NOMO-1 treated with dmso at 0.1 percent for 144 hours (cell line): ENCODE data around the gene PLEKHM3.

ENCODE experiments used
- DNase-seq: peaks from one replicate; lab custom pipeline; 2025; ENCODE audit not compliant: unreplicated experiment; lab: John Stamatoyannopoulos, UW

Gene PLEKHM3

DNA sequence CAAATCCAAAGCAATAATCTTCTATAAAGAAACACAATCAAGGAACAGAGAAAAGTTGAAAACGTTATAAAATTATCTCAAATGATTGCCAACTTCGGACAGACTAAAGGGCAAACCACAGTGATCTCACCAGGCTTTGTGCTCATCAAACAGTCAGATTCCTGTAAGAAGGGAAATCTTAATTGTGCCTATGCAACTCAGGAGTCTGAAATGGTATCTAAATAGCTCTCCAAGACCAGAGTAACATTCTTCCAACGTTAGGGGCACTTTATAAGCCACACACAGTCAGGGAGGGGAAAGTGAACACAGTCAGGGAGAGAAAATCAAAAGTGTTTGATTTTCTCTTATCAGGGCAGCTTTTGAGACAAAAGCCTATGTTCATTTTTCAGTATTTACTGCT, 29.4 kb downstream of the PLEKHM3 start:
- DNase-seq: no peak

DNA sequence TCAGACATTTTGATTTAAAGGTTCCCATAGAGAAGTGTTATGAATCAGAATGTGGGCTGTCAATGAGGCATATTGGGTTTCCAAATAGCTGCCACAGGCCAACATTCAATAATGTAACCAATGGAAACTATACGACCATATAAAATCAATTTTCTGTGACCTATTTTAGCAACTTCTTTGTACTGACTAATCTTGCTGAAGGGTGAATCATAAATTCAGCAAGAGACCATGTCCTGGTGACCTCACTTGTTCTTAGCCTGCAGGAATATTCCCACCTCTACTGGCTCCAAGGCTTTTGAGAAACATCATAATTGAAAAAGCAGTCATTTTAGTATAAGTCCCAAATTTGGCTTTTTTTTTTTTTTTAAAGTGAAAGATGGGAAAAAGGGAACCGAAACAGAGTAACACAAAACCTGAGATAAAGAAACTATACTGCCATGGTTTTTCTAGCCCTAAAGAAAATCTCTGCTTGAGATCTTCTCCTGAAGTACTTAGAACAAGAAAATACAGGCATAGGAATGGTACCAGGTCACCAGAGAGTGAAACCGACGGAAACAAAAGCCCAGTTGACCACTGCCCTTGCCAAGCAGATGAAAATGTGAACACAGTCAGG, 32.1 kb downstream of the PLEKHM3 start:
- no peak for DNase-seq

DNA sequence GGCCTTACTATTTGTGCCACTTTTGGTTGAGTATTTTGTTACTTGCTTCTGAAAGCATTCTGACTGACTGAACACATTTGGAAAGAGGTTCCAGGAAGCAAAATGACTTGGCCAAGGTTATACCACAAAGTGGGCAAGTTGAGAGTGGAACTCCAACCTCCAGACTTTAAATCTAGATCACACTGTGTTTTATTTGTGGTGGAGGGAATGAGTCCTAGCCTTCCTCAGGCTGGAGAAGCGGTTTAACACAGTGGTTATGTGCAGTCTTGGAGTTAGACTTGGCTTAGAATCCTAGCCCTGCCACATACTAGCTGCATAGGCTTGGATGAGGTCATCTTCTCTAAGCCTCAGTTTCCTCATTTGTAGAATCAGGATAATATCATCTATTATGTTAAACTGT, 33.4 kb downstream of the PLEKHM3 start:
- no peak for DNase-seq

DNA sequence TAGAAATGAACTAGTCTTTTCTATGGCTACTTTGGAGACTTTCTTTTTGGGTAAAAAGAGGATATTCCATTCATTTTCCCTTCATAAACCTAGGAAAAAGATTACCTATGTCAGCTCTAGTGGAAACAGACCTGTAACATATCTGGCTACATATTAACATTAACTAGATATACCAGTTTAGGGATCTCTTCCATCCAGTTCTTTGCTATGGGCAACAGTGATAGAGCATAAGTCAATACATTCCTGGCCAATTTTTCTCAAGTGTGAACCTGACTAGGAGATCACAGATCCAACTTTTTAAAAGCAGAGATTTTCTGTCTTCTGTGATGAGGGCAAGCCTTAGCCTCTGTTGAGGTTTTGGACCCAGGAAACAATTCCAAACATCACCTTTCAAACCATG, 34.5 kb downstream of the PLEKHM3 start:
- no peak for DNase-seq

DNA sequence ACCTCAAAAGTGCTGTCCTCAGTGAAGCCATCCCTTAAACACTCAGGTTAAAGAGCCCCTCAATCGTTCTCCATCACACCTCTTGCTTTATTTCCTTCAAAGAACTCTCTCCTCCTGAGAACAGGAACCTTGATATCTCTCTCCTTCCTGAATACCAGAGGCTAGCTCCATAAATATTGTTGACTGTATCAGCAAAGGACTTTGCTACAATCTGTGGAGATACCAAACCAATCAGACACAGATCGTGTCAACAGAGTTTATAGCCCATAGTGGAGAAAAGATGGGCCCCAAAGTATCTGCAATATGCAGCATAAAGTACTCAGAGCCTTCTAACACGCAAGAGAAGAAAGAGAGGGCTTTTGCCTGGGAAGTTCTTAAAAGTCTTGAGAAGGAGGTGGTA, 36.4 kb downstream of the PLEKHM3 start:
- no peak for DNase-seq

DNA sequence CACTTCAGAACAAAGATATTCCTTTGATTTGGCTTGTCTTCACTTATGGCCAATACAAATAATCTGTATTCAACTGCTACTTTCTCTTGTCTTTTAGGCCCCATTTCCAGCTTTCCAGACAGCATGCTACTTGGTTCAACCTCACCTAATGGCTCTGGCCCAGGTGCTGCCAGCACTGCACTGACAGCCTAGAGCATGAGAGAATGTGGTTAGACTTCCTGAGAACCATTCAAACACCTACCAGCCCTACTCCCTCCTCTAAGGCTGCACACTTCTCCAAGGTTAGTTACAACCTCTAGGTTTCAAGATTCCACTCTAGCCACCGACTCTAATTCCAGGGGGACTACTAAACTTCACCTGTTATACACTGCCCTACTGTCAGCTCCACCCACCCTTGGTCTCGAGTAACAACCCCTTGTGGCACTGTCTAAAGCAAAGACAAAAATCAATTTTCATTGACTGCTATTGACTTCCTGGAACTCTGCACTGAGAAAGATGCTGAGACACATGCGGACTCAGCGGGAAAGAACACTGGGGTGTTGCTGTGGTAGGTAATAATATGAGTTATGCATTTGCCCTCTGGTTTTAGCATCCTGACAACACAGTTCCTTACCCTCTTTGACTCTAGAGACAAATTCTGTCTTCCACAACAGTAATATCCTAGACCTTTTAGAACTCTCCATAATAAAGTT, 38.2 kb downstream of the PLEKHM3 start:
- no peak for DNase-seq

DNA sequence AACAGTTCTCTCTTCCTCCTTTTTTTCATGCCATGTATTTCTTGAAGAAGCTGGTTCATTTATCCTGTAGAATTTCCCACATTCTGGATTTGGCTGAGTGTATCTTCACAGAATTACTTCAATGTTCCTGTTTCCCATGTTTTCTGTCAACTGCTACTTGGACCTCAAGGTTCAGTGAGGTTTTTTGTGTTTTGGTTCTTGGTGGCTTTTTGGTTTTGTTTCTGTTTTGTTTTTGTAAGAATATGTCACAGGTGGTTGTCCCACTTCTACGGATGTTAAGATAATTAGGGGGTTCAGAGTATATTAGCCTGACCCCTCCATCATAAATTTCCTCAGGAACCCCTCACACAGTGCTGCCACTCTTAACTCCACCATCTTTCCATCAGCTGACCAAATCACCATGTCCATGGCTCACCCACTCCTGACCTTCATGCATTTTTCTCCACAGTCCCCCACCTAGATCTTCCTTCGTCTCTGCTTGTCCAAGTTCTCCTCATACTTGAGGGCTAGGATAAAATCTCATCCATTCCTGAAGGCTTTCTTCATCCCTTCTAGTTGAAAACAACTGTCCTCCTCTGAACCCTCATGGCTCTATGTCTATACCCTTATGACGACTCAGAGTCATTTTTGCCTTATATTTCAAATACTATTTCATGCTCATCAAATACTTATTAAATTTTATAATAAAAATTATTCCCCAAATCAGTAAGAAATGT, 40.4 kb downstream of the PLEKHM3 start:
- DNase-seq: no peak

DNA sequence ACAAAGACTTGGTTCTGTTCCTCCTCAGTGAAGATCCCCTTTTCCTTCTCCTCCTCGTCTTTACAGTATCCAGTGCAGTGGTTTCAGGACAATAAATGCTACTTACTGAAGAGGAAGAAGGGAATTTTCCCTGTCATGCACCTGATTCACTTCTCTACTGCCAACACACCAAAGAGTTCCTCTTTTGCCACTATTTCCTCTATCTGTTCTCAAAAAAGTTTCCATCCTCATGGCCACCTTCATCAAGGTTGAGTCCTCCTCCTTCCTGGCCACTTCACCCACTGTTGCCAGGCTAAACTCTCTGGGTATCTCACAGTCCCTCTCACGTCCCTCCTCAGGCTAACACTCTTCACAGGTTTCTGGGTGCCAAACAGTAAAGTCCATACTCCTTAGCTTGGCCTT, 41.7 kb downstream of the PLEKHM3 start:
- peak; percentile 30 for DNase-seq

DNA sequence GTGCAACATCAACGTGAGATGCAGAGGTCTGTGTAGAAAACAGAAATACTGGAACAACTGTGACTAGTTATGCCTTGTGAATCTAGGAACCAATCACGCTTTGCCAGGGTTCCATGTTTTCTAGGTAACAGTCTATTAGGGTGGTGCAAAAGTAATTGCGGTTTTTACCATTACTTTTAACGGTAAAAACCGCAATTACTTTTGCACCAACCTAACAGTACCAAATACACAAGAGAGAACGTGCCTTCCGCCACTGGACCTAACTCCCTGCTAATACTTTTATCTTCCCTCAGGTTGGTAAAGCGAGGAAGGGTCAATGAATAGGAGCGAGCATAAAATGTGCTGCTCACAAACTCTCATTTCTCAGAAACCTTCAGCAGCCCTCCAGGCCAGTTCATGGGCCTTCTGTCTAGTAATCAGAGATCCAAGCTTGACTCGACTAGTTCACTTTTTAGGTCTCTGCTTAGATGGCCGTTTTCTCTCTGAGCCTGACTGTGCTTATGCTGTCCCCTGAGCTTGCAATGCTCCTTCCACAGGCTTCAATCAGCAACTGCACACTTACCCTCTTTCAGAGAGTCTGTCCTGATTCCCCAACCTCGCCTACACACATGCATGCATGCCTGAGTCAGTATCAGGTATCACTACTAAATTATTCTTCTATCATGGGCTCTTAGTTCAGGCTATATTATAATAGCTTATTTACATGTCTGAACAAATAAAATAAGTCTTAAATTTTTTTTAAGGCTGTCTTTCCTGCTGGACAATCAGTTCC, 47.0 kb downstream of the PLEKHM3 start:
- no peak for DNase-seq

DNA sequence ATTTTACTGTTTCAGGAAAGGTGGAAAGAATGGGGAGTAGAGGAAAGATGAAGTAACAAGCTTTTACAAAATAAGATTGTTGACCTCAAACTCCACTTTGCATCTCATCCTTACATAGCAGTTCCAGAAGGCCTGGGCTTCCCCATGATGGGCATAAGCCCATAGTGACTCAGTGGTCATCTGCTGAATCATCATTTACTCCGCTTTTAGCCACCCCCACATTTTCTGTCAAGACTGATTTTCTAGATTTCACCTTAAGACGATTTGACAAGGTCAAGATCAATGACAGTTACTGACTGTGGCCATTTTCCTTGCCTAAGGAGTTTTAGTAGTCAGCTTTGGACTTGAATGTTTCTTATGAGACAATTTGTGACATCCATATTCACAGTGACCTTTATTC, 49.4 kb downstream of the PLEKHM3 start:
- DNase-seq: no peak

DNA sequence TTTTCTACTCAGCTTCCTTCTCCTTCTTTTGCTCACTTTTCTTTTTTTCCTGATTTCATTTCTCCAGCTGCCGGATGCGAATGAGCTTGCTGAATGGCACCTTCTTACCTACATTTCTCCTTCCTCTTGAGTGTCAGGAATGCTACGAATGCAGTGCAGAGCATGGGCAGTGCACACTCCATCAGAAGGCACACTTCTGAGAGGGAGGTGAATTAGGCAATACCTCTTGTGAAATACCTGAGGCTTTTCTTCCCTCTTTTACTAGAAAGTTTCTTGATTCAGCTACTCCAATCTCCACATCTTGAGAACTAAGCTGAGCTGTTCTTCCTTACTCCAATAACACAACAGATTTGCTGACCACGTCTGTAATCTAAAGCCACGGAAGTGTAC, 51.1 kb downstream of the PLEKHM3 start:
- peak; percentile 30 for DNase-seq

DNA sequence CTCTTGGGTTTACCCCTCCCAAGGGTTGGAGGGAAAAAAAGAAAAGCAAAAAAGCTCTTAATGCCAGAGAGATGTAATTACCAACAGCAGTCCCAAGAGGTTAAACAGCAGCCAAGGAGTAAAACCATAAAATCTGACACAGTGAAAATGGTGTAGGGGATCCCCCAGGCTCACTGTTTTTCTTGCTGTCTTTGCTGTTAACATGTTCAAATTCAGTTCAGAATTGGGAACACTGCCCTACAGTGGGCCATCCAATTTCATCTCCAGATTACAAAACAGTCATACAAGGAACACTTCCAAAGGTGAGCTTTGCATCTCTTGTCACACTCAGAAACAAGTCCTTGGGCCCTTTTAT, 54.5 kb downstream of the PLEKHM3 start:
- DNase-seq: no peak

DNA sequence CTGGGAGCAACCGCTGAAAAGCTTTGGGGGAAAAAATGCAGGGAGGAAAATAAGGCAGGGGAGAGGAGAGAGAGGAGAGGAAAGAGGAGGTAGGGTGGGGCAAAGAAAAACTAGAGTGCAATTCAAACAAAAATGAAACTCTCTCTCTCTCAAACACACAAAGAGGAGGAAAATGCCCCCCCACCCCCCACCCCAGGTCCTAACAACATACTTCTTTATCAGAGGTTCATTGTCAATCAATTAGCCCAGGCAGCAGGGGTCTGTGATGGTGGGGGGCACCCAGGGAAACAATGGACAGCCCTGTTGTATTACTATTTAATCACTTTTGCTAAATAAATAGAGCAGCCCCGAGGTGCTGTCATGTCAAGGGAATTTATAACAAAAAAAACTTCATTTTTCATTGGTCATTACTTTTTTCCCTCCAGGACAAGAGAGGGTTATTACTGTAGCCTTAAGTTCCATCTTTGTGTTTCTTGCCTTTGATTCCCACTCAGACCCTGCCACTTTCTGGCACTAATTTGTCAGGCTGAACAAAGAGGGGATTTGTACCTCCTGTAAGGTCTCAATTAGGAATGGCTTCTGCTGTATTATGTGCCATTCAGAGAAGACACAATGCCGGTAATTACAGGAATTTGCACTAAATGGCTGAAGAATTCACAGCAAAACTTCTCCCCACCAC, 55.0 kb downstream of the PLEKHM3 start:
- no peak for DNase-seq

DNA sequence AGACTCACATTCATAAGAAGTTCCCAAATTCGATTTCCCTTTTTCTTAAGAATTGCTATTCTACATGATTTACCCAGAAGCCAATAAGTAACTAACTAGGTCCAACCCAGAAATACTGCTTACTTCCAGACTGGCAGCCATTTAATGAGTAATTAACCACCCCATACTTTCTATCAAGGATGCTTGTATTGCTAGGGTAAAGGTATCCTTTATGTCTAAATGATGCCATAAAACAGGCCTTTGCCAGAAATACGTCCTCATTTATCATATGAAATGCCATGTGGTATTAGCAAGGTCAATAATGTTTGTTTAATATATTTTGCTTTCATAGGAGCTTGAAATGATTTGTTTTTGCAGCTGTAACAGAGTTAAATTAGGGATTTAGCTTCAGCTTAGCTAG, 56.1 kb downstream of the PLEKHM3 start:
- no peak for DNase-seq

DNA sequence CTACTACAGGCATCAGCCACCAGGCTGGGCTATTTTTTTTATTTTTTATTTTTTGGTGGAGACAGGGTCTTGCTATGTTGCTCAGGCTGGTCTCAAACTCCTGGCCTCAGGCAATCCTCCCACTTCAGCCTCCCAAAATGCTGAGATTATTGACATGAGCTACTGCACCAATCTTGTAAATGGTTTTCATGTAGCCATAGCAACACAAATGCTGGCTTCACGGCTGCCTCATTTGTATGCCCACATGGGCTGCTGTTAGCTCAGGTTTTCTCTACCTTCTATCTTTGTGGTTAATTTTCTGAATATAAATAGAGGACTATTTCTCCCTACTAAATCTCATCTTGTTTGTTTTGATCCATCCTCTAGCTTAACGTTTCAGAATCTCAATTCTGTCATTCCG, 58.2 kb downstream of the PLEKHM3 start:
- no peak for DNase-seq

DNA sequence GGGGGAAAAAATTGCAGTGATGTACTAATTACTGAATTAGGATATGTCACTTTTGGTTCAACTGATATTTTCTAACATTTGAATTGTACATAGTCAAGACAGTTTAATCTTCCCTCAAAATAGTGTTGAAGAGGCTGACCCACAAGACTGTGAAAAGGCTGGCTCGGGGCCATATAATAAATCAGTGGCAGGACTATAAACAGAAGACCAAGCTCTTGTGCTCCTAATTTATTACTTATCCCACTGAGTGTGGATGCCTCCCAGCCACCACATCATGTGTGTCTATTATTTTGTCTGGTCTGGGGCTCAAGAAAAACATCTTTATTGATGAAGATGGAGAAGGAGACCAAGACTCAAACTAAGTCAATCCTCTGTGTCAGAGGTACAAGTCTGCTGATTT, 64.4 kb downstream of the PLEKHM3 start:
- no peak for DNase-seq

DNA sequence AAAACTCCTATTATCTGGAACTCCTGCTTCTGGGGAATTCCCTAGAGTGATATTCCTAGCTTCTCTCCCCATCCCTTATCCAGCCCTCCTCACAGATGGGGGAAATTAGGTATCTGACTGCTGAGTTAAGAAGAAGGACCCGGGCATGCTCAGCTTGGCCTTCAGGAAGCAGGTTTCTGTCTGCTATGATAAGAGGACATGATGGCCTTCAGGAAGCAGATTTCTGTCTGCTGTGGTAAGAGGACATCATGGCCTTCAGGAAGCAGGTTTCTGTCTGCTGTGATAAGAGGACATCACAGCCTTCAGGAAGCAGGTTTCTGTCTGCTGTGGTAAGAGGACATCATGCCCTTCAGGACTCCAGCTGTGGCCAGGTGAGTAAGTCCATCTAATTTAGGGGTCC, 65.2 kb downstream of the PLEKHM3 start:
- no peak for DNase-seq

DNA sequence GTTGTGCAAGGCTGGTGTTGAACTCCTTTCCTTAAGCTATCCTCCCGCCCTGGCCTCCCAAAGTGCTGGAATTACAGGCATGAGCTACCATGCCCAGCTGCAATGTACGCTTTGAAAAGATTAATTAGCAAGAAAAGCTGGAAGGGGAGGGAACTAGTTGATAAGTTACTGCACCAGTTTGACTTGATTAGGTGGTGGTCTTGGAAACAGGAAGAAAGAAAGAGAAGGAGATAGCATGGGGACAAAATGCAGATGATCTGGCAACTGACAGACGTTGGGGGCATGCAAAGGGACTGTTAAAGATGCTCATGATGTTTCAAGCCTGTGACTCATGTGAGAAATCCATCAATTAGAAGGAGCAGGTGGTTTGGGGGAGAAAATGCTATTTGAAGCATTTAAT, 68.6 kb downstream of the PLEKHM3 start:
- no peak for DNase-seq

DNA sequence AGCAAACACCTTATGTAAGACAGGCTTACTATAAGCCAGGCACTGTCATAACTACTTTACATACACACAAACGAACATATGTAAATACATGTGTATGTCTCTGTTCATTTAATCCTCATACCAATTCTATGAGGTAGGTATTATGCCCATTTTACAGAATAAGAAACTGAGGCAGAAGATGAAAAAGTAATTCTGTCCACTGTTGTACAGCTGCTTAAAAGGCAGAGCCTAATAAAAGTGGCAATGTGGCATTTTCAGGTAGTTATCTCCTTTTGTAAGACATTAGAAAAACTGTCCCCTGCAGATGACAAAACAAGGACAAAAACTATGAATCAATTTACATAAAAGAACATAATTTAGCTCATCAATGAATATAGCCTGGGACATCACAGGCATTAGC, 69.9 kb downstream of the PLEKHM3 start:
- no peak for DNase-seq

DNA sequence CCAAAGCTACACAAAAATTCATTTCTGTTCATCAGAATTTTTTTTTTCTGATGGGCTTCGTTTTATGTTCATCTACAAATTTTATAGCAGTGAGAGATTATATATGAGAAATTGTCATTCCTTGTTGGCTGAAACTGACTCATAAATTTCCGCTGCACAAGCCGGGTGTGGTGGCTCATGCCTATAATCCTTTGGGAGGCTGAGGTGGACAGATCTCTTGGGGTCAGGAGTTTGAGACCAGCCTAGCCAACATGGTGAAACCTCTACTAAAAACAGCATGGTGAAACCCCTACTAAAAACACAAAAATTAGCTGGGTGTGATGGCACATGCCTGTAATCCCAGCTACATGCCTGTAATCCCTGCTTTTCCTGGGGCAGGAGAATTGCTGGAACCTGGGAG, 72.0 kb downstream of the PLEKHM3 start:
- no peak for DNase-seq
